ENCODE measurements around the gene ZNF366.

Gene ZNF366, protein sequence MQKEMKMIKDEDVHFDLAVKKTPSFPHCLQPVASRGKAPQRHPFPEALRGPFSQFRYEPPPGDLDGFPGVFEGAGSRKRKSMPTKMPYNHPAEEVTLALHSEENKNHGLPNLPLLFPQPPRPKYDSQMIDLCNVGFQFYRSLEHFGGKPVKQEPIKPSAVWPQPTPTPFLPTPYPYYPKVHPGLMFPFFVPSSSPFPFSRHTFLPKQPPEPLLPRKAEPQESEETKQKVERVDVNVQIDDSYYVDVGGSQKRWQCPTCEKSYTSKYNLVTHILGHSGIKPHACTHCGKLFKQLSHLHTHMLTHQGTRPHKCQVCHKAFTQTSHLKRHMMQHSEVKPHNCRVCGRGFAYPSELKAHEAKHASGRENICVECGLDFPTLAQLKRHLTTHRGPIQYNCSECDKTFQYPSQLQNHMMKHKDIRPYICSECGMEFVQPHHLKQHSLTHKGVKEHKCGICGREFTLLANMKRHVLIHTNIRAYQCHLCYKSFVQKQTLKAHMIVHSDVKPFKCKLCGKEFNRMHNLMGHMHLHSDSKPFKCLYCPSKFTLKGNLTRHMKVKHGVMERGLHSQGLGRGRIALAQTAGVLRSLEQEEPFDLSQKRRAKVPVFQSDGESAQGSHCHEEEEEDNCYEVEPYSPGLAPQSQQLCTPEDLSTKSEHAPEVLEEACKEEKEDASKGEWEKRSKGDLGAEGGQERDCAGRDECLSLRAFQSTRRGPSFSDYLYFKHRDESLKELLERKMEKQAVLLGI

GRCh38 chr5:72507231-72507906 is at the start of gene ZNF366:
TSS of gene ZNF366 (minus strand) at chr5:72507410. CDS start at chr5:72461496, 45,914 bp downstream.
- no peak for DNase-seq (ENCODE audit: low read depth)

GRCh38 chr5:72556351-72557166 is 49.3 kb upstream of the ZNF366 start:
- peak; percentile 38 for DNase-seq (ENCODE audit: low read depth)

DNA sequence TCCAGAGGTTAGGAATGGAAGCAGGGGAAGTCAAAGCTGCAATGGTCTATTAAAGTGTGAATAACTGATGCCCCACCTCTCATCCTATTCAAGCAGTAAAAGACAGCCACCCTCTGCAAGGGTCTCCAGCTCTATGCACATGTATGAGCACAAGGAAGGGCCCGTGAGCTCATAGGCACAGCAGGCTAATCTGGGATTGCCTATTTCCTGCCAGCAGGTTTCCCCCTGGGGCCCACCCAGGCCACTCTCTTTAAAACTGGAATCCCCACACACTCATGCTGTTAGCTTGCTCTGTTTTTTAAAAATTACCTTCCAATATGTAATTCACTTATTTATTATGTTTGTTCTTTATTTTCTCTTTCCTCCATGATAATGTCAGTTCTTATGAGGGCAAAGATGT is 48.7 kb upstream of the ZNF366 start:
- DNase-seq (ENCODE audit: low read depth), result no peak

DNA sequence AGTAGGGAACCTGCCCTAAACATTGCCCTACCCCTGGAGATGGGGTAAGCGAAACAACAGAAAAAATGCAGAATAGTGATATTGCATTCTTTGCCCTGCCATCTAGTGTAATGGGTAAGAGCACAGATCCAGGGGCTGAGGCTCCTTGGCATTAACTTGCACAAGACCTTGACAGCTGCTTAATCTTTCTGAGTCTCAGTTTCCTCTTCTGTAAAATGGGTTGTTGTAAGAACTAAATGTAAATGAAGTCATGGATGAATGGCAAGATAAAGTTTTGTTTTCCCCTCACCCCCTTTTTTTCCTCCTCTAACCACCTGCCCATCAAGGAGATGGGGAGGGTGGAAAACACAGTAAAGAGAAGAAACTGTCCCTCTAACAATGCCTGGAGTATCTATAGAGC is 47.7 kb upstream of the ZNF366 start:
- no peak for DNase-seq (ENCODE audit: low read depth)

DNA sequence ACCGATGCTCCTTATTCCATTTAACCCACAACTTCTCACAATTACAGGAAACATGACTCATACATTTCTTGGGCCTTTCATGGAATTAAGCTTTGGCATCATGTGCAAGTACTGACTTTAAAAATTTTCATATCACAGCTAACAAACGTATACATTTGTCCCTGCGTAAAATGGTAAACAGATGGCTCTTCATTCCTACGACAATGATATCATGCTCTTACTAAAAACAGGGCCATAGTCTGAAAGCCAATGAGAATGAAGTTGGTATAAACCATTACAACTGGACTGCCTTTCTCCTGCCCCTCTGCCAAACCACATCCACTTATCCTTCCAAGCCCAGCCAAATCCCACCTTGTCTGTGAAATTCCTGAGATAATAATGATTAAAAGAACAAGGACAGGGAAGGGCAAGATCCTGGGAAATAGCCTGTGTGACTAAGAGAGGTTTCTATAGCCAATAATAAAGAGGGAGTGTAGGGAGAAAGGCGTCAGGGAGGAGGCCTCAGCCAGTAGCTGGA is 44.9 kb upstream of the ZNF366 start:
- peak; percentile 76 for DNase-seq (ENCODE audit: low read depth)

- no peak for DNase-seq (ENCODE audit: low read depth)
Measured at GRCh38 chr5:72550595-72550994, 43.4 kb upstream of the ZNF366 start.

DNA sequence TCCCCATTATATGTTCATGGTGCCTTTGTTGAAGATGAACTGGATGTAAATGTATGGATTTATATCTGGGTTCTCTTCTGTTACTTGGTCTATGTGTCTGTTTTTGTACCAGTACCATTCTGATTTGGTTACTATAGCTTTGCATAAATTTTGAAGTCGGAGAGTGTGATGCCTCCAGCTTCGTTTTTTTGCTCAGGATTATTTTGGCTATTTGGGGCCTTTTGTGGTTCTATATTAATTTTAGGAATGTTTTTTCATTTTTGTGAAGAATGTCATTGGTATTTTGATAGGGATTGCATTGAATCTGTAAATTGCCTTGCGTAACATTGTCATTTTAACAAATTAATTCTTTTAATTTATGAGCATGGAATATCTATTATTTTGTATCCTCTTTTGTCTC is 36.6 kb upstream of the ZNF366 start:
- no peak for DNase-seq (ENCODE audit: low read depth)

DNA sequence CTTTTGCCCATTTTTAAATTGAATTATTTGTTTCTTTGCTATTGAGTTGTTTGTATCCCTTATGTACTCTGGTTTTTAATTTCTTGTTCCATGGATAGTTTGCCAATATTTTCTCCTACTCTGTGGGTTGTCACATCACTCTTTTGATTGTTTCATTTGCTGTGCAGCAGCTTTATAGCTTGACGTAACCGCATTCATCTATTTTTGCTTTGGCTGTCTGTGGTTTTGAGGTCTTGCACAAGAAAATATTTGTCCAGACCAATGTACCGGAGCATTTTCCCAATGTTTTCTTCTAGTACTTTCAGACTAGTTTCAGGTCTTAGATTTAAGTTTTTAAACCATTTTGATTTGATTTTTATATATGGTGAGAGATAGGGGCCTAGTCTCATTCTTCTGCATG is 36.2 kb upstream of the ZNF366 start:
- DNase-seq (ENCODE audit: low read depth), result peak; percentile 62

- DNase-seq (ENCODE audit: low read depth), result no peak
Measured at GRCh38 chr5:72542695-72543094, 35.5 kb upstream of the ZNF366 start.

GRCh38 chr5:72541501-72542225 is 34.5 kb upstream of the ZNF366 start:
- no peak for DNase-seq (ENCODE audit: low read depth)

DNA sequence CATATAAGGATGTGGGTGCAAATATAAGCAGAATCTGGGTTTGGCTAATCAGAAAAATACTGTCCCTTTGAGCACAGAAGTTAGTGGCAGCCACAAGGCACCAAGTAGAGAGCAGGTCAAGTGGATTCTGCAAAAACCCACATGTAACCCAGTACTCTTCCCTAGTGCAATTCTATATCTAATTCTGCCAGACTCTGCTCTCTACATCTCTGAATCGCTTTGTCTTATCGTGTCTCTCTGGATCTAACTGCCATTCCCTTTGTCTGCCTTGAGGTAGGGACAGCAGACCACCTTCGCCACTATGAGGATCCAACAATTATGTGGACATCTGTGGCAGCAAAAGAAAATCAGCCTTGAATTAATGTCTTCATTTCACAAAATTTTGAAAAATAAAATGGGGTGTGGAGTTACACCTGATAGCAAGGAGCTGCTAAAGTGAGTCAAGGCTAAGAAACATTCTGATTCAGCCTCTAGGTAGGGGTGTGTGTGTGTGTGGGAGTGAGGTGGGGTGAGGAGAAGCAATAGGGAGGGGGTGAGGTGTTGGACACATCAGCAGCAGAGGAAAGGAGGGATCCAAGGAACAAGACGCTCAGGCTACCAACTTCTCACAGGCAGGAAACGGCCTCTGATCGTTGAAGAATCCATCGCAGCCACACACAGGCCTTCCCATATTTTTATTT is 33.7 kb upstream of the ZNF366 start:
- DNase-seq (ENCODE audit: low read depth), result no peak

DNA sequence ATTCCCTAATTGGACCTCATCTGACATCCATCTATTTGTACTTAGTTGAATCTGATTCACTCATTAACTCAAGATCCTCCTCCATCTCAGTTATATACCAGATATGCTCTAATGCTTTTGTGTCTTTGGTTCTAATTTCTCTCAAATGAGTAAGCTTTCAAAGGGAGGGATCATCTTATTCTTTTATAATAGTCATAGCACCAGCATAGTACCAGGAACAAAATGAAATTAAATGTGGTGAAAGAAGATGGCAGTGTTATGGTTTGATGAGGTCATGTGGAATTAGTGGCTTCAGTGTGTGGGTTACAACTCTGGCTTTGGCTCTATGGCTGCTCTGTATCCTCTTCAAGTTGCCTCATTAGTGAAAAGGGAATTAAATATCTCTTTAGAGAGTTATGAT is 32.5 kb upstream of the ZNF366 start:
- DNase-seq (ENCODE audit: low read depth), result no peak

GRCh38 chr5:72539038-72539437 is 31.8 kb upstream of the ZNF366 start:
- DNase-seq (ENCODE audit: low read depth), result no peak

DNA sequence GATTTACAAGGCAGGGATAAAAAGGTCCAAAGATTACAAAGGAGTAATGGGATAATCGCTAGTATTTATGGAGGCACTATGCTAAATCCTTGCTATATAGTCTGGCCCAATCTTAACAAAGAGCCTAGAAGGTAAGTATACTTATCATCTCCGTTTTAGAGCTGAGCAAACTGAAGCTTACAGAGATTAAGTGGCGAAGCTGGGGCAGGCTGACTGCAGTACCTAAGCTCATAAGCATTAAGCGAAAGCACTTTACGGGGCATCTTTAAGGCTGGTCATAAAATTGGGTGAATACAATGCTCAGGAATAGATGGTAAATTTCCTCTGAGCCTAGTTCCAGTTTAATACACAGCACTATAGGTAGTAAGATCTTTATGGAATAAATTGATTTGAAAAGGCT is 30.0 kb upstream of the ZNF366 start:
- DNase-seq (ENCODE audit: low read depth), result no peak

- peak; percentile 47 for DNase-seq (ENCODE audit: low read depth)
Measured at GRCh38 chr5:72531496-72532190, 24.4 kb upstream of the ZNF366 start.

- DNase-seq (ENCODE audit: low read depth), result no peak
Measured at GRCh38 chr5:72530196-72530595, 23.0 kb upstream of the ZNF366 start.

DNA sequence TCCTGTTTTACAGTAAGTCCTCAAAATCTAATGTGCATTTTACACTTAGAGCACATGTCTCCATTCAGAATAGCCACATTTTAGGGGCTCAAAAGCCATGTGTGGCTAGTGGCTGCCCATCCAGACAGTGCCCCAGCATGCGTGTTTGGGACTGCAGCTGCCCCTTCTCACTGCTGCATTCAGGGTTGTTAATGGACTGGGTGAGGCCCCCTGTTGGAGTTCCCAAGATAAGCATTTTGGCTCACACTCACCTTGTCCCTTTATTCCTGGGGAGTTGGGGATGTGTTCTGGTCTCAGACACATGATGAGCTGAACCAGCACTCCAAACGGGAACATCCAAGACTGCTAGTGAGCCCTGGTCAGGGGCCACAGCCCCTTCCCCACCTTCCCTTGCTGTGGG is 22.2 kb upstream of the ZNF366 start:
- no peak for DNase-seq (ENCODE audit: low read depth)

GRCh38 chr5:72525816-72526215 is 18.6 kb upstream of the ZNF366 start:
- peak; percentile 83 for DNase-seq (ENCODE audit: low read depth)

DNA sequence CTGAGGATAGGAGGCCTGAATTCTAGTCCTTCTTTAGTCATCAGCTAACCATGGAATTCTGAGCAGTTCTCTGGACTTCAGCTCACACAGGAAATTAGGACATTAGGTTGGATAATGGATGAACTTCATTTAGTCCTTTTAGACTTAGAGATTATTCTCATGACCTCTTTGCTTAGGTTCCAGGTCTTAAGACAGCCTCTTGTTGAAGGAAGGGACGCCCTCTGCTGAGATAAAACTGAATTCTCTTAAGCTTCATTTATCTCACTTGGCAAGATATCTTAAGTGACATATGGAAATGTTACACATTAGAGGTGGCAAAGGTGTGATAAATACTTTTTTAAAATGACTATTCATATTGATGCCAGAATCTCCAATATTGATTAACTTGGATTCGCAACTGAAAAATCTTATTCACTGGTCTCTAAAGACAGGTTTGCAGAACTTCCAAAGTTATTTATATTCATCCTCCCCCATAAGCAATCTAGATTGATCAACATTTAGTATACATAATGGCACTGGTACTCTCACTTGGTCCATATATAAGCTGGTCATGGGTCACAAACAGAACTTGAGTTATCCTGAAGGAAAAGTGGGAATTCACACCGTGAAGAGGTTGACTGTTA is 16.9 kb upstream of the ZNF366 start:
- DNase-seq (ENCODE audit: low read depth), result peak; percentile 54
